Cardiac fibroblast (primary cell): Measurements from ENCODE around the gene NAA16.
A peak's percentile ranks its signal among the peaks of the same experiment; 100 is the strongest.

ENCODE experiments used
- DNase-seq, 2 donors: peaks; one replicate each; pipeline versions ENCODE4 v3.0.0 to v3.0.0-alpha.2; 2010; ENCODE audit warnings: low read depth in 2 of 2
- H3K4me3 ChIP-seq, 2 donors: replicated peaks in 1 of 2; 1 replicate in 1 of 2; 2 replicates in 1 of 2; pipeline ENCODE4 v1.5.1; 2011; ENCODE audit warnings: low read depth in 2 of 2, low read length in 2 of 2, mild to moderate bottlenecking in 2 of 2, moderate library complexity in 1 of 2
- CTCF ChIP-seq: IDR thresholded peaks from one replicate; pipeline ENCODE4 v1.5.1; 2011; ENCODE audit warnings: low read depth, mild to moderate bottlenecking, low read length, inconsistent platforms

The NAA16 gene

GRCh38 chr13:41302743-41303142 lies 8.3 kb upstream of the NAA16 start:
- H3K4me3 ChIP-seq, result no peak overlapping the region
- no peak for TF ChIP-seq CTCF
- DNase-seq, result no peak

GRCh38 chr13:41304551-41304950 lies 6.5 kb upstream of the NAA16 start:
- no peak for DNase-seq
- no peak for TF ChIP-seq CTCF
- no peak overlapping the region for H3K4me3 ChIP-seq

GRCh38 chr13:41306271-41307145 lies 4.6 kb upstream of the NAA16 start:
- H3K4me3 ChIP-seq, result no peak overlapping the region
- TF ChIP-seq CTCF, result no peak
- peak; percentile 19 to 28 for DNase-seq

- DNase-seq, result no peak
- no peak for TF ChIP-seq CTCF
- H3K4me3 ChIP-seq, result no peak overlapping the region
These were observed 3.0 kb upstream of the NAA16 start for GRCh38 chr13:41307884-41308640.

GRCh38 chr13:41311406-41312175 lies 524 bp downstream of the NAA16 start:
- TF ChIP-seq CTCF, result no peak
- DNase-seq, result peak; percentile 32 to 38
- peak overlapping the region; percentile 85 to 97 for H3K4me3 ChIP-seq

GRCh38 chr13:41312176-41312500 lies 1.1 kb downstream of the NAA16 start:
- no peak for TF ChIP-seq CTCF
- peak; percentile 51 to 55 for DNase-seq

More at GRCh38 chr13:41312176-41312500, 1.1 kb downstream of the NAA16 start:
- H3K4me3 ChIP-seq, result peak overlapping the region; percentile 85 to 97
